ENCODE results near the gene TBX19.

The TBX19 gene

GRCh38 chr1:168285521-168285790 lies 4.8 kb downstream of the TBX19 start:
- peak; percentile 48 to 65 for DNase-seq

GRCh38 chr1:168285971-168286927 lies 5.6 kb downstream of the TBX19 start:
- DNase-seq, result peak; percentile 80 to 86

DNA sequence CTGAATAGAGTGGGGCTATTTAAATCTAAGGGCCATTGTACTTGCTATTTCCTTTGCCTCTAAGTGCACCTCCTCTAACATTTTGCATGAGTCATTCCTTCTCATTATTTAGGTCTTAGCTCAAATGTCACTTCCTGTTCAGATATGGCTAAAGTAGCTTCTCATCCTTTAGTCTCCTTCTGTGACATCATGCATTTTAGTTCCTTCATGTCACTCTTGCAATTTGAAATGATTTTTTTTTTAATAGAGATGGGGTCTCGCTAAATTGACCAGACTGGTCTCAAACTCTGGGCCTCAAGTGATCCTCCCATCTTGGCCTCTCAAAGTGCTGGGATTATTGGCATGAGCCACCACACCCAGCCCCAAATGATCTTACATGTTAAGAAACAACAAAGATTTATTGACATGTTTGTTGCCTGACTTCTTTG lies 6.6 kb downstream of the TBX19 start:
- DNase-seq, result no peak

DNA sequence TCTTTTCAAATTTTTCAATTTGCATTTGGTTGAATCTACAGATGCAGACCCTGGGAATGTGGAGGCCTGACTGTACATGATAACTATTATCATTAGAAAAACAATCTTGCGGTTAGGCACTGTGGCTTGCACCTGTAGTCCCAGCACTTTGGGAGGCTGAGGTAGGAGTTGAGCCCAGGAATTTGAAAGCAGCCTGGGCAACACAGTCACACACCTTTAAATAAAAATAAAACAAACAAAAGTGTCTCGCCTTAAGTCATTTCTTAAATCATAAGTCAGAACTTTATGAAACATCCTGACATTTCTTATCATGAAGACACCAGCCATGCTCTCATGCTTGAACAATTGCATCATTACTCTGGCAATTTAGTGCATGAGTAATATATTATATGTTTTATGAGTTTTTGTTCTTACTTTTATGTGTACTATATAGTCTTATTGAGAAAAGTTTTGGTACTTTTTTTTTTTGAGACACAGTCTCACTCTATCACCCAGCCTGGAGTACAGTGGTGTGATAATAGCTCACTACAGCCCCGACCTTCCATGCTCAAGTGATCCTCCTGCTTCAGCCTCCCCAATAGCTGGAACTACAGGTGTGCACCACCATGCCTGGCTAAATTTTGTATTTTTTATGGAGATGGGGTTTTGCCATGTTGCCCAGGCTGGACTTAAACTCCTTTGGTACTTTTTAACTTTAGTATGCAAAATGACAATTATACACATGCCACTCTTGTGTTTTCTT lies 7.8 kb downstream of the TBX19 start:
- no peak for DNase-seq

GRCh38 chr1:168291222-168291837 lies 10.7 kb downstream of the TBX19 start:
- no peak for DNase-seq

- DNase-seq, result no peak
These were observed 12.7 kb downstream of the TBX19 start for GRCh38 chr1:168293356-168293755.

DNA sequence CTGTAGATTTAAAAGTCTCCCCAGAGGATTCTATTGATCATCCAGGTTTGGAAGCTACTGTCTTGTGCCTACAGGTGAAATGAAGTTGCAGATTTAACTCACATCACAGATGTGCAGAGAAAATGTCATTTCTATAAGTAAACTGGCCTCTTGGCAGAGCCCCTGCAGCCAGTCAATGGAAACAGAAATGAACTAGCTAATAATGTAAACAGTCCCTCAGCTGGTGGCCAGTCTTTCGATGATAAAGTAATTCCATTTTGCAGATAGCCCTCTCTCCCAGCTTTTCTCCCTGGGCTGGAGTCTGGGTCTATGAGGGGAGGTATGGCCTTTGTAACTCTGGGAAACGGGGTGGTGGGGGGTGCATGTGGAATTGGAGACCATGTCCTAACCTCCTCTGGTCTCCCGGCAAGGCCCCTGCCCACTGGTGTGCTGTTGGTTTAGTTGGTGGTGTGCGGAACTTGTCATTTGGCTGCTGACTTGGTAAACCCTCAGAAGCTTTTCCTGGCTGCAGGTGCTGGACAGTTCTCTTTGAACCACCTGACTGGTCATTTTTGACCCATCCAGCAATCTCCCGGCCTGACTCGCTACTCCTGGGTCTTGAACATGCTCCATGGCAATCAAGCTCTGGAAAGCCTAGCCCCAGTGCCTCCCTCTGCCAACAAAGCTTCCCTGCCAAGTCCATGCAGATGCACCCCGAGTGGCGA lies 14.9 kb downstream of the TBX19 start:
- no peak for DNase-seq

- DNase-seq, result no peak
These were observed 16.5 kb downstream of the TBX19 start for GRCh38 chr1:168297019-168297730.

GRCh38 chr1:168298446-168298845 lies 17.8 kb downstream of the TBX19 start:
- DNase-seq, result no peak

DNA sequence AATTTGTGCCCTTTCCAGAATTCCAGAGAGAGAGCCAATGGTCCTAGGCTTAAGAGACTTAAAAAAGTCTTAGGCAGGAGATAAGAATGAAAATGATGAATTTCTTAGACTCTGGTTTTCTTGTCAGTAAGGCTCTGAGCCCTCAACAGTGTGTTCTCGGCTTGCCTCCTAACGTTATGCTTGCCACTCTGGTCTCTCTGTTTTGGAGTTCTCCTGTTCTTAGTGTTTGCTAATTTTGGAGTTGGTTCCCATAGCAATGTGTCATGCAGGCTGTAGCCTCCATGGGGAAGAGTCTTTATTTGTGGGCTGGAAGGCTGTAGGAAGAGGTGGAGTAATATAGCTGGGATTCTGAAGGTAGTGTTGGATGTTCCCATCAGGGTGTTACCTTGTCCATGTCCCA lies 19.9 kb downstream of the TBX19 start:
- no peak for DNase-seq

- DNase-seq, result no peak
These were observed 21.1 kb downstream of the TBX19 start for GRCh38 chr1:168301664-168302320.

GRCh38 chr1:168303716-168304540 lies 23.3 kb downstream of the TBX19 start:
- no peak for DNase-seq

GRCh38 chr1:168304865-168305264 lies 24.2 kb downstream of the TBX19 start:
- no peak for DNase-seq

DNA sequence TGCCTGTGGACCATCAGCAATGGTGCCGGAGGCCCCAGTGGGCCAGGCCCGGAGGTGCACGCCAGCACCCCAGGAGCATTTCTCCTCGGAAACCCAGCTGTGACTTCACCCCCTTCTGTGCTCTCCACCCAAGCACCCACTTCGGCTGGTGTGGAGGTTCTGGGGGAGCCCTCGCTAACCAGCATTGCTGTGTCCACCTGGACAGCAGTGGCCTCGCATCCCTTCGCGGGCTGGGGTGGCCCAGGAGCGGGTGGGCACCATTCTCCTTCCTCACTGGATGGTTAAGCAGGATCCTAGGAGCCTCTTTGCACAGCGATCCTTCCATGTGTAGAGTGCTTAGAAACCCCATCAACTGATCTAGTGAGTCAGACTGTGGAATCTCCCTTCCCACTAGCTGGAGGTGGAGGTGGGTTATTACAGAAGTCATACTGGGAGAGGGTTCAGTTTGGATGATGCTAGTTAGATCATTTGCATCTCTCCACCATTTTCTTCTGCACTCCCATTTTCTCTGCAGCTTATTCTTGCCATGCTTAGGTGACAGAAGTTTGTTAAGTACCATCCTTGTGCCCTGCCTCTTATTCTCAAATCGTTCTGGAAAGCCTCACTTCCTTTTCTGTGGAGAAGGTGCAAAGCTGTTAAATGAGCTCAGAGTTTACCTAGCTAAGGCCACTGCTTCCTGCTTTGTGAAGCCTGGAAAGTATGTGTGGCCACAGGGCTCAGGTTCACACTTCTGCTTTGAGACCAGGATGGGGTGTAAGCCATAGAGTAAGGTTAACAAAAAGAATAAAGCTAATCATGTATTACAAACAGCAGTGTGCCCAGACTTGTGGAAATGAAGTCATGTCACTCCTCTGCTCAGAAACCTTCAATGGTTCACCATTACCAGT lies 32.3 kb downstream of the TBX19 start:
- no peak for DNase-seq

DNA sequence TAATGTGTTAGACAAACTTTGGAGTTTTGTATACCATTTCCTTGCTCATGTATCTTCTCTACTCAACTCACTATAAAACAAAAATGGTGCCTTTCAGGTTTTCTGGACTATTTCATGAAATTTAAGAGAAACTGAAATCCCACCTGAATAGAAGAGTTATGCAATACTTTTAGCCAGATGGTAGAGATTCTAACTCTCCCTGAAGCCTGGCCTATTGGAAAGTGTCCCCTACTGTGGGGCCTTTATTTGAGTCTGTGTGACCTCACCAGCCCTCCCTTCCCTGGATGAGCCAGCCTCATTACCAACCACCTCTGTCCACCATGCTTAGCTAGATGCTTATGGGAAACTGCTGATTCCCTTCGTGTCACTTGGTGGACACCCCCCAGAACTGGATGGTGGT lies 35.5 kb downstream of the TBX19 start:
- no peak for DNase-seq

GRCh38 chr1:168317309-168317708 lies 36.6 kb downstream of the TBX19 start:
- no peak for DNase-seq

DNA sequence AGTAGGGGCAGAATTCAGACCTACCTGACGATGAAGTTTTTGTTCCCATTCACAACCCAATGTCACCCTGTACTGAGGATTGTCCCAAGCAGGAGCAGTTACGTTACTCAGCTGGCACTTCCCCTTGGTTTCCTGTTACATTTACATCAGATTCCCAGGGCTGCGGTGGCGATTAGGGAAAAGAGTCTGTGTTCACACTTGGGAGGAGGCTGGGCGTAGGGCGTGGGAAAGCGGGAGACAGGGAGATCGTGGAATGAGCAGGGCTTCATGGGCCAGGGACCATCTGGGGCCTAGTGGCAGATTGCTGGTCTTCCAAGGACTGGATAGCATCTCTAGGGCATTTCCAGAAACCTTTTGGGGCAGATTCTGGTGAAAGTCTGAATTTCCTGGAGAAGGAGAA lies 39.0 kb downstream of the TBX19 start:
- no peak for DNase-seq

- DNase-seq, result no peak
These were observed 39.5 kb downstream of the TBX19 start for GRCh38 chr1:168320149-168320548.

DNA sequence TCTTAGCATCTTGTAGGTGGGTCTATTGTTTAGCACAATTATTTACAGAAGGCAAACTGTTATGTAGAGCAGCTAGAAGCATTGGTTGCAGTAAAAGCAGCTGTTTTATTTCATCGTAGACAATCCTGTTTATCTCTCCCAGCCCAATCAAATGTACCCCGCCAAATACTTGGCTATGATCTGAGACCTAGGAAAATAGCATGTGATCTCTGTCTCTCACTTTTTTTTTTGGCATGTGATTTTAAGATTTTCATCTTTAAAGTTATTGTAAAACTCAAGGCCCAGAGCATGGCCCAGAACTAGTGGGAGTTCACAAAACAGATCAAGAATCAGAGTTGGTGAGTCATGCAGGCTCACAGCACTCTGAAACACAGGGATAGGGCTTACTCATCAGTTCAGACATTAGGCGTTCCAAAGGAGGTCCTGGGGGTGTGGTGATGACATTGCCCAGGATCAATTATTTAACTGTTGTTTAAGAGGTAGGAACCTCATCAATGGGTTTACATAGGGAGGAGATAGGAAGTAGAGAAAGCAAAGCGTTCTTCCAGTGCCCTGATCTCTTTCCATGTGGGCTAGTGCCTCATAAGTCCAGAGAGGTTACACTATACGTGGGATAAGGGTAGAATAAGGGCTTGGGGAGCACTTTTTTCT lies 40.2 kb downstream of the TBX19 start:
- DNase-seq, result no peak
